ENCODE measurements around the gene RPRD1B. TPM values are rescaled to one million over a fixed set of nuclear protein-coding genes. Genes with fewer than 3 reads are reported as not detected.
A peak's percentile ranks its signal among the peaks of the same experiment; 100 is the strongest.

RPRD1B gene
- total RNA-seq, 1 experiment from 2014 or later, result 42.6 TPM

- intact Hi-C loops (cut with micrococcal nuclease), result loop anchor here (1.0 to 5.0 kb wide), 6 partner anchors 115 to 490 kb away; partner anchors contain the start of gene VSTM2L
- Mint-ChIP-seq H3K4me1 (ENCODE audit: insufficient read depth, unreplicated experiment) (peaks cover 11% of the 10 kb centered on the region), H3K4me3 (ENCODE audit: unreplicated experiment) (no peak overlapping the region), H3K27ac (ENCODE audit: low read depth, unreplicated experiment) (no peak overlapping the region), H3K36me3 (ENCODE audit: insufficient read depth, unreplicated experiment) (peaks cover 12% of the 10 kb centered on the region), H3K27me3 (ENCODE audit: insufficient read depth, unreplicated experiment) (no peaks in the 10 kb centered on the region), H3K9me3 (ENCODE audit: unreplicated experiment) (no peaks in the 10 kb centered on the region)
- no TSS peak for BruUV-seq (replicated peaks)
- ChIA-PET CTCF (interaction anchor here (0.6 to 31.0 kb wide), 55 partner anchors 9 to 874 kb away, joined by 3 to 782 read pairs (median 4); partner anchors contain the start of genes RPRD1B and TGM2), POLR2A (interaction anchor here (0.5 to 1.7 kb wide), 4 partner anchors 14 to 166 kb away, joined by 3 to 17 read pairs (median 4); no protein-coding TSS in a partner anchor)
- peak; percentile 88 for DNase-seq (ENCODE audit: unreplicated experiment)
- TF ChIP-seq CTCF (IDR thresholded peaks at IDR 0.05; ENCODE audit: unreplicated experiment), result peak; percentile 87
Observed at GRCh38 chr20:38057351-38057972, 23.9 kb downstream of the RPRD1B start.

- Mint-ChIP-seq H3K27ac (ENCODE audit: low read depth, unreplicated experiment) (no peak overlapping the region), H3K9me3 (ENCODE audit: unreplicated experiment) (no peaks in the 10 kb centered on the region), H3K27me3 (ENCODE audit: insufficient read depth, unreplicated experiment) (no peaks in the 10 kb centered on the region), H3K4me1 (ENCODE audit: insufficient read depth, unreplicated experiment) (peaks cover 6% of the 10 kb centered on the region), H3K4me3 (ENCODE audit: unreplicated experiment) (no peak overlapping the region), H3K36me3 (ENCODE audit: insufficient read depth, unreplicated experiment) (no peaks in the 10 kb centered on the region)
- no peak for TF ChIP-seq CTCF (IDR thresholded peaks at IDR 0.05; ENCODE audit: unreplicated experiment)
- no peak for DNase-seq (ENCODE audit: unreplicated experiment)
- no TSS peak for BruUV-seq (replicated peaks)
- intact Hi-C loops (cut with micrococcal nuclease), result loop anchor here (5.0 kb wide), 1 partner anchor 493 kb away; no protein-coding TSS in a partner anchor
- POLR2A ChIA-PET, result no interaction called here
- CTCF ChIA-PET, result interaction anchor here (0.9 to 31.0 kb wide), 5 partner anchors 8 to 163 kb away, joined by 3 to 782 read pairs (median 11); partner anchors contain the start of genes RPRD1B and TTI1
Observed at GRCh38 chr20:38059832-38060231, 26.3 kb downstream of the RPRD1B start.

- Mint-ChIP-seq H3K27me3 (ENCODE audit: insufficient read depth, unreplicated experiment) (no peaks in the 10 kb centered on the region), H3K27ac (ENCODE audit: low read depth, unreplicated experiment) (no peak overlapping the region), H3K4me1 (ENCODE audit: insufficient read depth, unreplicated experiment) (peaks cover 1% of the 10 kb centered on the region), H3K9me3 (ENCODE audit: unreplicated experiment) (no peaks in the 10 kb centered on the region), H3K36me3 (ENCODE audit: insufficient read depth, unreplicated experiment) (peaks cover under 1% of the 10 kb centered on the region), H3K4me3 (ENCODE audit: unreplicated experiment) (no peak overlapping the region)
- ChIA-PET POLR2A (interaction anchor here (0.7 kb wide), 3 partner anchors 106 to 162 kb away, joined by 3 to 5 read pairs (median 3); no protein-coding TSS in a partner anchor), CTCF (interaction anchor here (0.5 to 31.0 kb wide), 10 partner anchors 9 to 496 kb away, joined by 3 to 782 read pairs (median 3); no protein-coding TSS in a partner anchor)
- intact Hi-C loops (cut with micrococcal nuclease), result no loop called here
- DNase-seq (ENCODE audit: unreplicated experiment), result no peak
- BruUV-seq (replicated peaks), result no TSS peak
- TF ChIP-seq CTCF (IDR thresholded peaks at IDR 0.05; ENCODE audit: unreplicated experiment), result no peak
Observed at GRCh38 chr20:38060536-38060935, 27.0 kb downstream of the RPRD1B start.

GRCh38 chr20:38061109-38061508 lies 27.6 kb downstream of the RPRD1B start:
- POLR2A ChIA-PET, result interaction anchor here (0.7 to 1.7 kb wide), 4 partner anchors 83 to 161 kb away, joined by 3 to 5 read pairs (median 3); no protein-coding TSS in a partner anchor
- intact Hi-C loops (cut with micrococcal nuclease), result no loop called here

More at GRCh38 chr20:38061109-38061508, 27.6 kb downstream of the RPRD1B start:
- CTCF ChIA-PET, result interaction anchor here (0.5 to 31.0 kb wide), 13 partner anchors 9 to 497 kb away, joined by 3 to 782 read pairs (median 3); partner anchors contain the start of gene RALGAPB
- Mint-ChIP-seq H3K9me3 (ENCODE audit: unreplicated experiment) (no peaks in the 10 kb centered on the region), H3K27me3 (ENCODE audit: insufficient read depth, unreplicated experiment) (no peaks in the 10 kb centered on the region), H3K4me3 (ENCODE audit: unreplicated experiment) (no peak overlapping the region), H3K4me1 (ENCODE audit: insufficient read depth, unreplicated experiment) (no peaks in the 10 kb centered on the region), H3K36me3 (ENCODE audit: insufficient read depth, unreplicated experiment) (peaks cover 6% of the 10 kb centered on the region), H3K27ac (ENCODE audit: low read depth, unreplicated experiment) (no peak overlapping the region)
- no peak for DNase-seq (ENCODE audit: unreplicated experiment)
- BruUV-seq (replicated peaks), result no TSS peak
- no peak for TF ChIP-seq CTCF (IDR thresholded peaks at IDR 0.05; ENCODE audit: unreplicated experiment)

All from MCF 10A (cell line).